GM18951 (cell line): Measurements from ENCODE around the gene PRDM5.
"Not testable (repeated sequence)": the region's sequence is repeated elsewhere in the genome, so short reads cannot be mapped to it uniquely, and the experiment has no call there.

ENCODE experiments used
- POLR2A ChIP-seq: IDR thresholded peaks from 4 replicates; pipeline ENCODE4 v1.6.1; 2011; ENCODE audit warnings: mild to moderate bottlenecking; ENCODE audit not compliant: insufficient read length, insufficient read depth; ENCODE audit errors: extremely low read depth
- in situ Hi-C: fragments of 300-500 bp; cut with MboI; formaldehyde crosslinking; loops from one replicate; pipeline ENCODE4 v1.12.0; 2022; ENCODE audit warnings: low sequenced_read_pairs, mixed read lengths, inconsistent platforms; ENCODE audit not compliant: unreplicated experiment

PRDM5 gene

GRCh38 chr4:120769227-120769626 lies 153.3 kb downstream of the PRDM5 start:
- TF ChIP-seq POLR2A = no peak
- in situ Hi-C loops = no loop called here

- in situ Hi-C loops = no loop called here
- no peak for TF ChIP-seq POLR2A
These were observed 157.3 kb downstream of the PRDM5 start for GRCh38 chr4:120765260-120765680.

GRCh38 chr4:120763650-120764049 lies 158.9 kb downstream of the PRDM5 start:
- in situ Hi-C loops = no loop called here
- no peak for TF ChIP-seq POLR2A

GRCh38 chr4:120761070-120761469 lies 161.5 kb downstream of the PRDM5 start:
- TF ChIP-seq POLR2A = no peak
- in situ Hi-C loops = no loop called here

GRCh38 chr4:120760047-120760446 lies 162.5 kb downstream of the PRDM5 start:
- no peak for TF ChIP-seq POLR2A
- in situ Hi-C loops = no loop called here

GRCh38 chr4:120755864-120756263 lies 166.7 kb downstream of the PRDM5 start:
- in situ Hi-C loops = no loop called here
- no peak for TF ChIP-seq POLR2A

GRCh38 chr4:120754590-120754989 lies 167.9 kb downstream of the PRDM5 start:
- in situ Hi-C loops = no loop called here
- TF ChIP-seq POLR2A = no peak

GRCh38 chr4:120753854-120754253 lies 168.7 kb downstream of the PRDM5 start:
- TF ChIP-seq POLR2A = no peak
- in situ Hi-C loops = no loop called here

GRCh38 chr4:120750152-120750525 lies 172.4 kb downstream of the PRDM5 start:
- in situ Hi-C loops = no loop called here
- no peak for TF ChIP-seq POLR2A

GRCh38 chr4:120749445-120750151 lies 172.9 kb downstream of the PRDM5 start:
- no peak for TF ChIP-seq POLR2A
- in situ Hi-C loops = no loop called here

- in situ Hi-C loops = not testable (repeated sequence)
These were observed 180.9 kb downstream of the PRDM5 start for GRCh38 chr4:120741636-120742035.

GRCh38 chr4:120736312-120736711 lies 186.2 kb downstream of the PRDM5 start:
- no peak for TF ChIP-seq POLR2A
- in situ Hi-C loops = no loop called here

GRCh38 chr4:120733968-120734367 lies 188.6 kb downstream of the PRDM5 start:
- in situ Hi-C loops = no loop called here
- TF ChIP-seq POLR2A = no peak

GRCh38 chr4:120733054-120733453 lies 189.5 kb downstream of the PRDM5 start:
- in situ Hi-C loops = no loop called here
- TF ChIP-seq POLR2A = no peak

GRCh38 chr4:120731561-120731960 lies 191.0 kb downstream of the PRDM5 start:
- TF ChIP-seq POLR2A = no peak
- in situ Hi-C loops = no loop called here
